Caco-2 (cell line): ENCODE results near the gene LIPM. TPM values are rescaled to one million over a fixed set of nuclear protein-coding genes. Genes with fewer than 3 reads are reported as not detected.

Experiments
- BruUV-seq: library from RNA; stranded (reverse); fragments of 400-500 nt; replicated peaks from 2 replicates; lab custom pipeline; 2021; lab: Mats Ljungman, UMichigan
- CTCF ChIA-PET: fragments of 300-600 bp; sonication (Branson Sonifier 250); formaldehyde crosslinking; loops from one replicate; lab custom pipeline; 2022; ENCODE audit warnings: antibody characterized with exemption; lab: Charles Lee
- POLR2A ChIA-PET: fragments of 300-600 bp; sonication (Branson Sonifier 250); formaldehyde crosslinking; loops from one replicate; lab custom pipeline; 2022; ENCODE audit warnings: antibody characterized with exemption; lab: Charles Lee
- DNase-seq, 2 experiments: peaks; one replicate each; pipeline versions ENCODE4 v3.0.0 to v3.0.0-alpha.2; 2020 to 2022
- H3K27me3 ChIP-seq: replicated peaks from 2 replicates; pipeline ENCODE4 v1.6.0; 2011; ENCODE audit warnings: low read length; ENCODE audit not compliant: control insufficient read depth, insufficient read depth
- H3K36me3 ChIP-seq: 2 replicates; pipeline ENCODE4 v1.5.1; 2011; ENCODE audit warnings: low read length; ENCODE audit not compliant: control insufficient read depth, insufficient read depth
- H3K4me1 ChIP-seq: fragments of 250-450 bp; sonication (Bioruptor Pico); 2 replicates; pipeline ENCODE4 v1.5.1; 2020; ENCODE audit warnings: mild to moderate bottlenecking
- H3K4me3 ChIP-seq: 2 replicates; pipeline ENCODE4 v1.5.1; 2011; ENCODE audit warnings: low read depth, mild to moderate bottlenecking, control low read depth, low read length
- H3K9me3 ChIP-seq: fragments of 250-450 bp; sonication (Bioruptor Pico); 2 replicates; pipeline ENCODE4 v1.5.1; 2020; ENCODE audit warnings: mild to moderate bottlenecking, moderate library complexity
- H3K27ac Mint-ChIP-seq: one replicate; pipeline ENCODE4 v1.8.0; 2022; ENCODE audit warnings: mixed read lengths; ENCODE audit not compliant: unreplicated experiment
- H3K27me3 Mint-ChIP-seq: one replicate; pipeline ENCODE4 v1.8.0; 2022; ENCODE audit warnings: mixed read lengths; ENCODE audit not compliant: insufficient read depth, unreplicated experiment
- H3K36me3 Mint-ChIP-seq: one replicate; pipeline ENCODE4 v1.8.0; 2022; ENCODE audit warnings: mild to moderate bottlenecking, mixed read lengths; ENCODE audit not compliant: insufficient read depth, unreplicated experiment
- H3K4me1 Mint-ChIP-seq: one replicate; pipeline ENCODE4 v1.8.0; 2022; ENCODE audit warnings: low read depth, mixed read lengths; ENCODE audit not compliant: unreplicated experiment
- H3K4me3 Mint-ChIP-seq: one replicate; pipeline ENCODE4 v1.8.0; 2022; ENCODE audit warnings: mild to moderate bottlenecking, moderate library complexity, mixed read lengths; ENCODE audit not compliant: unreplicated experiment
- H3K9me3 Mint-ChIP-seq: one replicate; pipeline ENCODE4 v1.8.0; 2022; ENCODE audit warnings: mixed read lengths; ENCODE audit not compliant: unreplicated experiment
- intact Hi-C: fragments of 100-400 bp; cut with micrococcal nuclease; formaldehyde crosslinking; loops from one replicate; pipeline ENCODE4 v1.10.0; 2022; ENCODE audit not compliant: unreplicated experiment
- total RNA-seq: library from RNA; stranded (reverse); gene quantifications from 2 replicates; pipeline ENCODE4 v1.2.3, GENCODE V29; 2022
- TF ChIP-seq, protein P1 (sequence below), 2 experiments: fragments of 200-600 bp in 1 of 2; IDR thresholded peaks; 1 replicate in 1 of 2; 2 replicates in 1 of 2; pipeline versions ENCODE4 v1.5.1 to v1.8.0; 2011 to 2022; ENCODE audit warnings: antibody characterized with exemption in 1 of 2, control low read depth in 1 of 2, inconsistent platforms in 1 of 2, low read depth in 1 of 2, low read length in 1 of 2, mild to moderate bottlenecking in 1 of 2, moderate library complexity in 1 of 2; ENCODE audit not compliant: insufficient read depth in 1 of 2, severe bottlenecking in 1 of 2, unreplicated experiment in 1 of 2

Gene LIPM
- total RNA-seq, 1 experiment from 2014 or later, result not detected

DNA sequence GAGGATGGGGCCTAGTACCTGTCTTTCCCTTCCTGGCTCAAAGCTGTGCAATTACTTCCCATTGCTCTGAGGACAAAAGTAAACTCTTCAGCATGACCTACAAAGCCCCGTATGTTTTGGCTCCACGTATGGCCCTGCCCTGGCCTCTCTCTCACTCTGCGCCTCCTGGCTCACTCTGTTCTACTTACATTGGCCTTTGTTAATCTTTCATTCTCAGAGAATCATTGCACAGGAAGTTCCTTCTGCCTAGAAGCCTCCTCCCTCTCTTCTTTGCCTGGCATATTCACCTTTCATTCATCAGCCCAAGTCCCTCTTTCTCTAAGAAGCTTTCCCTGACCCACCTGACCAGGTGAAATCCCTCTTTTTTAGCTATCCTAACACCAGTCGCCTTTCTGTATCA is 23.9 kb downstream of the LIPM start:
- 0 out of 2 replicates have a peak, but pooled peaks cover 3% of the 10 kb centered on the region for H3K4me1 ChIP-seq
- no peaks in the 10 kb centered on the region for H3K36me3 Mint-ChIP-seq
- H3K4me1 Mint-ChIP-seq, result no peaks in the 10 kb centered on the region
- ChIA-PET CTCF (interaction anchor here (0.6 kb wide), 1 partner anchor 425 kb away, joined by 3 read pairs; the partner anchor contains the start of gene LIPA), POLR2A (no interaction called here)
- TF ChIP-seq, protein P1, sequence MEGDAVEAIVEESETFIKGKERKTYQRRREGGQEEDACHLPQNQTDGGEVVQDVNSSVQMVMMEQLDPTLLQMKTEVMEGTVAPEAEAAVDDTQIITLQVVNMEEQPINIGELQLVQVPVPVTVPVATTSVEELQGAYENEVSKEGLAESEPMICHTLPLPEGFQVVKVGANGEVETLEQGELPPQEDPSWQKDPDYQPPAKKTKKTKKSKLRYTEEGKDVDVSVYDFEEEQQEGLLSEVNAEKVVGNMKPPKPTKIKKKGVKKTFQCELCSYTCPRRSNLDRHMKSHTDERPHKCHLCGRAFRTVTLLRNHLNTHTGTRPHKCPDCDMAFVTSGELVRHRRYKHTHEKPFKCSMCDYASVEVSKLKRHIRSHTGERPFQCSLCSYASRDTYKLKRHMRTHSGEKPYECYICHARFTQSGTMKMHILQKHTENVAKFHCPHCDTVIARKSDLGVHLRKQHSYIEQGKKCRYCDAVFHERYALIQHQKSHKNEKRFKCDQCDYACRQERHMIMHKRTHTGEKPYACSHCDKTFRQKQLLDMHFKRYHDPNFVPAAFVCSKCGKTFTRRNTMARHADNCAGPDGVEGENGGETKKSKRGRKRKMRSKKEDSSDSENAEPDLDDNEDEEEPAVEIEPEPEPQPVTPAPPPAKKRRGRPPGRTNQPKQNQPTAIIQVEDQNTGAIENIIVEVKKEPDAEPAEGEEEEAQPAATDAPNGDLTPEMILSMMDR (IDR thresholded peaks at IDR 0.05; ENCODE audit: insufficient read depth in 1 of 2, low read depth in 1 of 2, low read length in 1 of 2, severe bottlenecking in 1 of 2, unreplicated experiment in 1 of 2), result no peak
- no TSS peak for BruUV-seq
- H3K27ac Mint-ChIP-seq, result no peak overlapping the region
- no peak overlapping the region for H3K4me3 ChIP-seq
- no peak for DNase-seq
- peaks cover 9% of the 10 kb centered on the region for H3K9me3 Mint-ChIP-seq
- intact Hi-C loops, result no loop called here
- no peaks in the 10 kb centered on the region for H3K27me3 Mint-ChIP-seq
- no peaks in the 10 kb centered on the region for H3K27me3 ChIP-seq
- H3K36me3 ChIP-seq, result no peaks in the 10 kb centered on the region
- no peak overlapping the region for H3K4me3 Mint-ChIP-seq
- no peaks in the 10 kb centered on the region for H3K9me3 ChIP-seq

DNA sequence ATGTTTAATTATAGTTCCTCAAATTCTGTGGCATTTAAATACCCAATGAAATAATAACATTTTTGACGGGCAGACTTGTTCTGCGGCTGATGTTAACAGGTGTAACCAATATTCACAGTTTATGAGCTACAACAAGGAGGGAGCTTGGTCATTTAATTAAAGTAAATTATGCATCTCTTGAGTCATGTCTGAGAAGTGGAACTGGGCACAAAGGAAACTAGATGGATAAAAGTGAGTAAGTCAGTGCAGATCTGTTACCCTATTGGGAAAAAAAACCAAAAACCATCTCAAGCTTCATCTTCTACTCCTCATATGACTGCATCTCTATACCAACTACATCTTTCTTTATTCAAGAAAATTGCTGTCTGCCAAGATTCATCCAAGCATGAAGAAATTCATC is 25.1 kb downstream of the LIPM start:
- H3K9me3 ChIP-seq, result no peaks in the 10 kb centered on the region
- Mint-ChIP-seq H3K4me3 (no peak overlapping the region), H3K27me3 (no peaks in the 10 kb centered on the region), H3K27ac (no peak overlapping the region), H3K36me3 (no peaks in the 10 kb centered on the region), H3K9me3 (peaks cover 15% of the 10 kb centered on the region), H3K4me1 (peaks cover 3% of the 10 kb centered on the region)
- TF ChIP-seq, protein P1 (IDR thresholded peaks at IDR 0.05; ENCODE audit: insufficient read depth in 1 of 2, low read depth in 1 of 2, low read length in 1 of 2, severe bottlenecking in 1 of 2, unreplicated experiment in 1 of 2), result no peak
- intact Hi-C loops, result no loop called here
- ChIA-PET CTCF (interaction anchor here (1.5 kb wide), 1 partner anchor 107 kb away, joined by 3 read pairs; no protein-coding TSS in a partner anchor), POLR2A (no interaction called here)
- BruUV-seq, result no TSS peak
- DNase-seq, result no peak
- H3K4me3 ChIP-seq, result no peak overlapping the region
- no peaks in the 10 kb centered on the region for H3K27me3 ChIP-seq
- H3K36me3 ChIP-seq, result no peaks in the 10 kb centered on the region
- peaks cover 11% of the 10 kb centered on the region for H3K4me1 ChIP-seq

DNA sequence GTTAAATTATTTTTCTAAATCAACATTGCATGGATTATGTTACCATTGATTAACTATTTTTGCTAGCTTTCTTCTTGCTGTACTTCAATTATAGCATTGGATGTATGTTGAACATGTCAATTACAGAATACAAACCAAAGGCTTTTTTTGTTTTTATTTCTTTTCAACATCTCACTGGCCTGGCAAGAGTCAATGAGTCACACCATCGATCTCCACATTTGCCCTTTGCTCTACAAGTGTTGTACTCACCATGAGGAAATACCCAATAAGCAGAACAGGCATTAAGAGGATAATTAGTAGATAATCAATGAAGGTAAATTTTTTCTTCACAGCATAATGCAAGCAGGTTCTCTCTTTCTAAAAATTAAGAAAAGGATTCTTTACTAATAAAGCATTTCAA is 25.8 kb downstream of the LIPM start:
- H3K4me3 Mint-ChIP-seq, result no peak overlapping the region
- H3K4me1 Mint-ChIP-seq, result peaks cover 7% of the 10 kb centered on the region
- peaks cover 15% of the 10 kb centered on the region for H3K4me1 ChIP-seq
- H3K4me3 ChIP-seq, result no peak overlapping the region
- H3K27me3 ChIP-seq, result no peaks in the 10 kb centered on the region
- intact Hi-C loops, result no loop called here
- no TSS peak for BruUV-seq
- TF ChIP-seq, protein P1 (IDR thresholded peaks at IDR 0.05; ENCODE audit: insufficient read depth in 1 of 2, low read depth in 1 of 2, low read length in 1 of 2, severe bottlenecking in 1 of 2, unreplicated experiment in 1 of 2), result no peak
- DNase-seq, result no peak
- H3K36me3 Mint-ChIP-seq, result no peaks in the 10 kb centered on the region
- H3K27me3 Mint-ChIP-seq, result no peaks in the 10 kb centered on the region
- no peak overlapping the region for H3K27ac Mint-ChIP-seq
- peaks cover 21% of the 10 kb centered on the region for H3K9me3 Mint-ChIP-seq
- H3K36me3 ChIP-seq, result no peaks in the 10 kb centered on the region
- H3K9me3 ChIP-seq, result no peaks in the 10 kb centered on the region
- CTCF ChIA-PET, result interaction anchor here (1.5 kb wide), 1 partner anchor 106 kb away, joined by 3 read pairs; no protein-coding TSS in a partner anchor
- POLR2A ChIA-PET, result no interaction called here
